Lower lobe of right lung (tissue), 2 donors: Measurements from ENCODE around the gene FOXR2. TPM values are rescaled to one million over a fixed set of nuclear protein-coding genes. Genes with fewer than 3 reads are reported as not detected.

Experiments used
- ATAC-seq, 2 donors: fragments of 200-7000 bp; cut with Tn5 transposase; one replicate each; pipeline ENCODE4 v1.9.1; 2020 to 2022; ENCODE audit warnings: mild to moderate bottlenecking in 2 of 2, moderate library complexity in 2 of 2
- DNase-seq: peaks from one replicate; pipeline ENCODE4 v3.0.0-alpha.2; 2020
- H3K27ac ChIP-seq: fragments of 200-600 bp; one replicate; pipeline ENCODE4 v1.8.0; 2022
- H3K27me3 ChIP-seq: fragments of 200-600 bp; one replicate; pipeline ENCODE4 v1.8.0; 2022; ENCODE audit warnings: low read depth
- H3K36me3 ChIP-seq: fragments of 200-600 bp; one replicate; pipeline ENCODE4 v1.8.0; 2022; ENCODE audit warnings: mild to moderate bottlenecking
- H3K4me1 ChIP-seq: fragments of 200-600 bp; one replicate; pipeline ENCODE4 v1.8.0; 2022
- H3K4me3 ChIP-seq: fragments of 200-600 bp; one replicate; pipeline ENCODE4 v1.8.0; 2022; ENCODE audit warnings: mild to moderate bottlenecking
- H3K9me3 ChIP-seq: fragments of 200-600 bp; one replicate; pipeline ENCODE4 v1.8.0; 2022
- CTCF ChIP-seq: fragments of 200-600 bp; IDR thresholded peaks from one replicate; pipeline ENCODE4 v1.8.0; 2022; ENCODE audit warnings: antibody characterized with exemption, mild to moderate bottlenecking
- intact Hi-C: fragments of 100-400 bp; cut with DNase I; formaldehyde crosslinking; loops from one replicate; pipeline ENCODE4 v1.11.0; 2022
- total RNA-seq: library from RNA; stranded (reverse); fragmentation: NEBNext Ultra II Directional; extraction: Animal tissue kit (Norgen Biotek cat#: 25700); gene quantifications from one replicate; pipeline ENCODE4 v1.2.1, GENCODE V29; 2021
- donor health status: DM: no; HTN: yes; CAD: no; lungs with severe emphysema.

Gene FOXR2
- total RNA-seq, 1 donor from 2014 or later: not detected

- no peak overlapping the region for H3K4me3 ChIP-seq
- no peaks in the 10 kb centered on the region for H3K36me3 ChIP-seq
- H3K4me1 ChIP-seq: no peaks in the 10 kb centered on the region
- intact Hi-C loops: no loop called here
- no peak for TF ChIP-seq CTCF
- no peaks in the 10 kb centered on the region for H3K9me3 ChIP-seq
- no peak for DNase-seq
- H3K27me3 ChIP-seq: no peaks in the 10 kb centered on the region
- H3K27ac ChIP-seq: no peak overlapping the region
- no peak for ATAC-seq
Measured at GRCh38 chrX:55598333-55598732, 24.9 kb upstream of the FOXR2 start.

- TF ChIP-seq CTCF: no peak
- ATAC-seq (no peak), DNase-seq (no peak)
- H3K36me3 ChIP-seq: no peaks in the 10 kb centered on the region
- H3K4me1 ChIP-seq: no peaks in the 10 kb centered on the region
- H3K27me3 ChIP-seq: no peaks in the 10 kb centered on the region
- no peak overlapping the region for H3K27ac ChIP-seq
- no peaks in the 10 kb centered on the region for H3K9me3 ChIP-seq
- H3K4me3 ChIP-seq: no peak overlapping the region
- intact Hi-C loops: no loop called here
Measured at GRCh38 chrX:55619547-55619946, 3.7 kb upstream of the FOXR2 start.

- no peak for TF ChIP-seq CTCF
- H3K4me1 ChIP-seq: no peaks in the 10 kb centered on the region
- no peaks in the 10 kb centered on the region for H3K9me3 ChIP-seq
- ATAC-seq (peak; percentile 75 to 87), DNase-seq (no peak)
- H3K4me3 ChIP-seq: no peak overlapping the region
- H3K27ac ChIP-seq: no peak overlapping the region
- H3K36me3 ChIP-seq: no peaks in the 10 kb centered on the region
- intact Hi-C loops: no loop called here
- H3K27me3 ChIP-seq: no peaks in the 10 kb centered on the region
Measured at GRCh38 chrX:55624403-55624802, 1.2 kb downstream of the FOXR2 start.

GRCh38 chrX:55636109-55636508 lies 12.9 kb downstream of the FOXR2 start:
- Histone ChIP-seq H3K4me3 (no peak overlapping the region), H3K36me3 (no peaks in the 10 kb centered on the region), H3K27ac (no peak overlapping the region), H3K9me3 (no peaks in the 10 kb centered on the region), H3K27me3 (no peaks in the 10 kb centered on the region), H3K4me1 (no peaks in the 10 kb centered on the region)
- ATAC-seq: no peak
- intact Hi-C loops: no loop called here
- DNase-seq: no peak
- no peak for TF ChIP-seq CTCF

- Histone ChIP-seq H3K36me3 (no peaks in the 10 kb centered on the region), H3K4me3 (no peak overlapping the region), H3K4me1 (no peaks in the 10 kb centered on the region), H3K9me3 (no peaks in the 10 kb centered on the region), H3K27ac (no peak overlapping the region), H3K27me3 (no peaks in the 10 kb centered on the region)
- DNase-seq: no peak
- ATAC-seq: no peak
- intact Hi-C loops: no loop called here
- no peak for TF ChIP-seq CTCF
Measured at GRCh38 chrX:55638933-55639332, 15.7 kb downstream of the FOXR2 start.

- Histone ChIP-seq H3K4me3 (no peak overlapping the region), H3K36me3 (no peaks in the 10 kb centered on the region), H3K4me1 (no peaks in the 10 kb centered on the region), H3K9me3 (no peaks in the 10 kb centered on the region), H3K27ac (no peak overlapping the region), H3K27me3 (no peaks in the 10 kb centered on the region)
- ATAC-seq (no peak), DNase-seq (no peak)
- intact Hi-C loops: no loop called here
- no peak for TF ChIP-seq CTCF
Measured at GRCh38 chrX:55640854-55641253, 17.7 kb downstream of the FOXR2 start.
